ENCODE results near the gene NMNAT3.

DNA sequence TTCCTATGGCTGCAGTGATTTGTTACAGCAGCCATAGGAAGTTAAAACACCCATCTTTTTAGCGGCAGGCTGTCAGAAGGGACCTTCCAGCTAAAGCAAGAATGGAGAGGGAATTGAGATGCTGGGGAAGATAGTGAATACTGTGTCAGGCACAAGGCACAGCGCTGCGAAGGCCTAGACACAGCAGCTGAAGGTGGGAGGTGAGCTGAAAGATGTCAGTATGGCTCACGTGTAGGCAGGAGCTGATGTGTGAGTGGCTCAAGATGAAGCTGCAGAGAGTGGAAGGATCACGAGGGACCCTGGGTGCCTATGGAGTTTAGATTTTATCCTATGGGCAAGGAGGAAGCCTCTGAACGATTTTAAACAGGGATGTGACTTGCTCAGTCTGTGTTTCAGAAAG is 44.3 kb downstream of the NMNAT3 start:
- TF ChIP-seq NR3C1 (CRISPR knock-in tag; conservative IDR thresholded peaks at IDR 0.05; ENCODE audit: low read depth) (no peak), ZNF138 (CRISPR knock-in tag; conservative IDR thresholded peaks at IDR 0.05) (no peak), TEAD4 (CRISPR knock-in tag; IDR thresholded peaks at IDR 0.05) (no peak), MXD4 (CRISPR knock-in tag; IDR thresholded peaks at IDR 0.05; ENCODE audit: borderline replicate concordance) (no peak), RELA (CRISPR knock-in tag; IDR thresholded peaks at IDR 0.05; ENCODE audit: borderline replicate concordance) (no peak), JUN (CRISPR knock-in tag; IDR thresholded peaks at IDR 0.05) (no peak), ZNF281 (CRISPR knock-in tag; IDR thresholded peaks at IDR 0.05) (no peak), NR1H2 (CRISPR knock-in tag; IDR thresholded peaks at IDR 0.05) (no peak), USF1 (CRISPR knock-in tag; IDR thresholded peaks at IDR 0.05) (no peak)
- TF ChIP-seq, protein P1, sequence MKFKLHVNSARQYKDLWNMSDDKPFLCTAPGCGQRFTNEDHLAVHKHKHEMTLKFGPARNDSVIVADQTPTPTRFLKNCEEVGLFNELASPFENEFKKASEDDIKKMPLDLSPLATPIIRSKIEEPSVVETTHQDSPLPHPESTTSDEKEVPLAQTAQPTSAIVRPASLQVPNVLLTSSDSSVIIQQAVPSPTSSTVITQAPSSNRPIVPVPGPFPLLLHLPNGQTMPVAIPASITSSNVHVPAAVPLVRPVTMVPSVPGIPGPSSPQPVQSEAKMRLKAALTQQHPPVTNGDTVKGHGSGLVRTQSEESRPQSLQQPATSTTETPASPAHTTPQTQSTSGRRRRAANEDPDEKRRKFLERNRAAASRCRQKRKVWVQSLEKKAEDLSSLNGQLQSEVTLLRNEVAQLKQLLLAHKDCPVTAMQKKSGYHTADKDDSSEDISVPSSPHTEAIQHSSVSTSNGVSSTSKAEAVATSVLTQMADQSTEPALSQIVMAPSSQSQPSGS (CRISPR knock-in tag; IDR thresholded peaks at IDR 0.05; ENCODE audit: borderline replicate concordance, low read depth), result no peak
- TF ChIP-seq, protein P2, sequence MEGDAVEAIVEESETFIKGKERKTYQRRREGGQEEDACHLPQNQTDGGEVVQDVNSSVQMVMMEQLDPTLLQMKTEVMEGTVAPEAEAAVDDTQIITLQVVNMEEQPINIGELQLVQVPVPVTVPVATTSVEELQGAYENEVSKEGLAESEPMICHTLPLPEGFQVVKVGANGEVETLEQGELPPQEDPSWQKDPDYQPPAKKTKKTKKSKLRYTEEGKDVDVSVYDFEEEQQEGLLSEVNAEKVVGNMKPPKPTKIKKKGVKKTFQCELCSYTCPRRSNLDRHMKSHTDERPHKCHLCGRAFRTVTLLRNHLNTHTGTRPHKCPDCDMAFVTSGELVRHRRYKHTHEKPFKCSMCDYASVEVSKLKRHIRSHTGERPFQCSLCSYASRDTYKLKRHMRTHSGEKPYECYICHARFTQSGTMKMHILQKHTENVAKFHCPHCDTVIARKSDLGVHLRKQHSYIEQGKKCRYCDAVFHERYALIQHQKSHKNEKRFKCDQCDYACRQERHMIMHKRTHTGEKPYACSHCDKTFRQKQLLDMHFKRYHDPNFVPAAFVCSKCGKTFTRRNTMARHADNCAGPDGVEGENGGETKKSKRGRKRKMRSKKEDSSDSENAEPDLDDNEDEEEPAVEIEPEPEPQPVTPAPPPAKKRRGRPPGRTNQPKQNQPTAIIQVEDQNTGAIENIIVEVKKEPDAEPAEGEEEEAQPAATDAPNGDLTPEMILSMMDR (IDR thresholded peaks at IDR 0.05), result no peak

Measured in WTC11 (cell line).